Duodenal mucosa (tissue), 2 donors: ENCODE measurements around the gene CDK14.

Source experiments
- H3K27ac ChIP-seq: one replicate; pipeline ENCODE4 v1.7.0; 2013; ENCODE audit warnings: low read depth, low read length
- H3K27me3 ChIP-seq, 2 donors: one replicate each; pipeline ENCODE4 v1.7.0; 2013; ENCODE audit warnings: low read length in 2 of 2, control low read depth in 1 of 2; ENCODE audit not compliant: insufficient read depth in 2 of 2, control insufficient read depth in 1 of 2
- H3K36me3 ChIP-seq, 2 donors: one replicate each; pipeline ENCODE4 v1.7.0; 2013; ENCODE audit warnings: low read length in 2 of 2, control low read depth in 1 of 2; ENCODE audit not compliant: insufficient read depth in 2 of 2, control insufficient read depth in 1 of 2
- H3K4me1 ChIP-seq, 2 donors: one replicate each; pipeline ENCODE4 v1.7.0; 2013; ENCODE audit warnings: low read length in 2 of 2, control low read depth in 1 of 2; ENCODE audit not compliant: insufficient read depth in 2 of 2, control insufficient read depth in 1 of 2
- H3K4me3 ChIP-seq, 2 donors: one replicate each; pipeline ENCODE4 v1.7.0; 2013; ENCODE audit warnings: low read length in 2 of 2, low read depth in 1 of 2
- H3K9ac ChIP-seq, 2 donors: one replicate each; pipeline ENCODE4 v1.7.0; 2013; ENCODE audit warnings: low read length in 2 of 2, low read depth in 1 of 2
- H3K9me3 ChIP-seq, 2 donors: one replicate each; pipeline ENCODE4 v1.7.0; 2013; ENCODE audit warnings: low read length in 2 of 2, control low read depth in 1 of 2; ENCODE audit not compliant: control insufficient read depth in 1 of 2

The CDK14 gene

DNA sequence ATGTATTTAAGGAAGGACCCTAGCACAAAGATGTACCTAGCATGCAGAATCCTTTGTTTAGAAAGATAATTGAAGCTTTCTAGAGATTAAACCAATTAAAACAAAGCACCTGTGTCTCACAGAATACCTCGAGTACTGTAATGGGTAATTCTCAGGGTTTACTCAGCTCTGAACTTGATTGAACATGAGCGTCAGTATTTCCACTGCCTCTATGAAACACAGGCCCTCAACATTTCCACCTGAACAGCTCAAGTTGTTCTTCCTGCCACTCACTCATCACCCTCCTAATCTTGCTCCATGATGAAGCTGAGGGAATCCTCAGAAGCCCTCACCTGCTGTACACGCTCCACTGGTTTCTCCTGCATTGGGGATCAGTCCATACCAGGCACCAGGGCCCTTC lies 634.4 kb downstream of the CDK14 start:
- H3K27ac ChIP-seq = no peak overlapping the region
- no peaks in the 10 kb centered on the region for H3K36me3 ChIP-seq
- no peak overlapping the region for H3K4me3 ChIP-seq
- no peaks in the 10 kb centered on the region for H3K27me3 ChIP-seq
- no peaks in the 10 kb centered on the region for H3K9me3 ChIP-seq
- H3K4me1 ChIP-seq = no peaks in the 10 kb centered on the region
- no peak overlapping the region for H3K9ac ChIP-seq

DNA sequence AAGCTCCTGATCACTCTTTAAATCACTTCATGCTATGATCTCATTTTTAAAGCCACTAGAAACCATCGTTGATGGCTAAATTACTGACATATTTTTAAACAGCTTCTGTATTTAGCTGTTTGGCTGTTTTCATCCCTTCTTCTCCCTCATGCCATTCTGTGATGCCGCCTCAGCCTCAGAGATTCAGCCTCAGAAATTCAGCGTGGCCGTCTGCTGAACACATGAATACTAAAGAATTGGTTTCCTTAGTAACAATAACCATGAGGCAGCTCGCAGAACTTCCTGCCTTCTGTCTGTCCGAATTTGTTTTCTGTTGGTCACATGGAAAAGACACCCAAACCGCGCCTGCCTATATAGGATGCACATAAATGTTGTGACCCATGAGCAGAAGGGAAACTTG lies 637.1 kb downstream of the CDK14 start:
- no peak overlapping the region for H3K27ac ChIP-seq
- H3K27me3 ChIP-seq = no peaks in the 10 kb centered on the region
- no peaks in the 10 kb centered on the region for H3K36me3 ChIP-seq
- no peak overlapping the region for H3K4me3 ChIP-seq
- no peaks in the 10 kb centered on the region for H3K9me3 ChIP-seq
- no peak overlapping the region for H3K9ac ChIP-seq
- no peaks in the 10 kb centered on the region for H3K4me1 ChIP-seq

DNA sequence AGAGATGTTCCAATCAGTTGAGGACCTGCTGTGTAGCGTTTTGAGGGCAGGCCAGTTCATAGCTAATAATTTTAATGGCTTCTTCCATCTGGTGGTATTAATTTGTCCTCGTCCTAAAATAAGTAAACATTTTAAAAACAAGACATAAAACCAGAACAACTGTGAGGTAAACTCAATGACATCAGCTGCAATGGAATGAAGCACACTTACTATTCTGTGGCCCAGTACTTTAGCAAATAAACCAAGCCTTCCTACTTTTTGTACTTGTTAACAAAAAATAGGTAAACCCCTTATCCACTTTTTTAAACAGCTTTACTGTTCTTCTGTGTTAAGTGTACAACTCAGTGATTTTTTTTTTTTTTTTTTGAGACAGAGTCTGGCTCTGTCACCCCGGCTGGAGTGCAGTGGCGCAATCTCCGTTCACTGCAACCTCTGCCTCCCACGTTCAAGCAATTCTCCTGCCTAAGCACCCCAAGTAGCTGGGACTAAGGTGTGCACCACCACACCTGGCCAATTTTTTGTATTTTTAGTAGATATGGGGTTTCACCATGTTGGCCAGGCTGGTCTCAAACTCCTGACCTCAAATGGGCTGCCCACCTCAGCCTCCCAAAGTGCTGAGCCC lies 639.2 kb downstream of the CDK14 start:
- no peaks in the 10 kb centered on the region for H3K36me3 ChIP-seq
- no peak overlapping the region for H3K9ac ChIP-seq
- no peak overlapping the region for H3K27ac ChIP-seq
- no peaks in the 10 kb centered on the region for H3K9me3 ChIP-seq
- H3K4me1 ChIP-seq = peaks cover 5 to 10% of the 10 kb centered on the region in 2 donors
- H3K27me3 ChIP-seq = no peaks in the 10 kb centered on the region
- no peak overlapping the region for H3K4me3 ChIP-seq

- no peak overlapping the region for H3K27ac ChIP-seq
- H3K9me3 ChIP-seq = no peaks in the 10 kb centered on the region
- no peak overlapping the region for H3K9ac ChIP-seq
- H3K4me3 ChIP-seq = no peak overlapping the region
- H3K36me3 ChIP-seq = no peaks in the 10 kb centered on the region
- peaks cover 10 to 13% of the 10 kb centered on the region in 2 donors for H3K4me1 ChIP-seq
- H3K27me3 ChIP-seq = no peaks in the 10 kb centered on the region
Measured at GRCh38 chr7:91239171-91239604, 643.1 kb downstream of the CDK14 start.

DNA sequence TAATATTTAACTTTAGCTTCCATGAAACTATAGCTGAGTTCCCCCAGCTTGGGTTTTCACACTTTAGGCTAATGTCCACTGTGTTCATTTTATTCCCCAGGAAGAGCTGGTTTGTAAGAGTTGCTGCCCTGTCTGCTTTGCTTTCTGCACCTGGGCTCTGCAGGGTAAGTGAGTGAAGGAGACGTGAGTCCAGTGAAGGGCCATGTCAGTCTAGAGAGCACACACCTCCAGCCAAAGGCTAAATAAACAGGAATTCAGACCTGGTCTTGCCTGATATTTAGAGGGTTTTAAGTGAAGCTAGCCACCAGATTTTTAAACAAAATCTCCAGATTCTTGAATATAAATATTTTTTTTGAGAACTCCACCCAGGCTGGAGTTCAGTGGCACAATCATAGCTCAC lies 643.7 kb downstream of the CDK14 start:
- Histone ChIP-seq H3K4me3 (no peak overlapping the region), H3K9me3 (no peaks in the 10 kb centered on the region), H3K27ac (no peak overlapping the region), H3K9ac (no peak overlapping the region), H3K4me1 (peaks cover 10 to 13% of the 10 kb centered on the region in 2 donors), H3K27me3 (no peaks in the 10 kb centered on the region), H3K36me3 (no peaks in the 10 kb centered on the region)

GRCh38 chr7:91240376-91240941 lies 644.3 kb downstream of the CDK14 start:
- Histone ChIP-seq H3K9ac (no peak overlapping the region), H3K4me1 (peaks cover 10 to 13% of the 10 kb centered on the region in 2 donors), H3K27ac (no peak overlapping the region), H3K27me3 (no peaks in the 10 kb centered on the region), H3K36me3 (no peaks in the 10 kb centered on the region), H3K9me3 (no peaks in the 10 kb centered on the region), H3K4me3 (no peak overlapping the region)

GRCh38 chr7:91242097-91242844 lies 646.1 kb downstream of the CDK14 start:
- Histone ChIP-seq H3K27me3 (no peaks in the 10 kb centered on the region), H3K4me1 (peaks cover 10 to 13% of the 10 kb centered on the region in 2 donors), H3K36me3 (no peaks in the 10 kb centered on the region), H3K4me3 (no peak overlapping the region), H3K27ac (no peak overlapping the region), H3K9me3 (no peaks in the 10 kb centered on the region), H3K9ac (no peak overlapping the region)

GRCh38 chr7:91243591-91244301 lies 647.6 kb downstream of the CDK14 start:
- H3K9me3 ChIP-seq = no peaks in the 10 kb centered on the region
- H3K27ac ChIP-seq = no peak overlapping the region
- no peaks in the 10 kb centered on the region for H3K36me3 ChIP-seq
- H3K4me3 ChIP-seq = no peak overlapping the region
- H3K4me1 ChIP-seq = peaks cover 10 to 13% of the 10 kb centered on the region in 2 donors
- no peak overlapping the region for H3K9ac ChIP-seq
- H3K27me3 ChIP-seq = no peaks in the 10 kb centered on the region

- no peaks in the 10 kb centered on the region for H3K36me3 ChIP-seq
- no peaks in the 10 kb centered on the region for H3K27me3 ChIP-seq
- no peak overlapping the region for H3K27ac ChIP-seq
- H3K4me3 ChIP-seq = no peak overlapping the region
- no peaks in the 10 kb centered on the region for H3K9me3 ChIP-seq
- H3K4me1 ChIP-seq = no peaks in the 10 kb centered on the region
- no peak overlapping the region for H3K9ac ChIP-seq
Measured at GRCh38 chr7:91247500-91247899, 651.4 kb downstream of the CDK14 start.

GRCh38 chr7:91248996-91249395 lies 652.9 kb downstream of the CDK14 start:
- no peak overlapping the region for H3K4me3 ChIP-seq
- no peaks in the 10 kb centered on the region for H3K4me1 ChIP-seq
- H3K27me3 ChIP-seq = no peaks in the 10 kb centered on the region
- no peak overlapping the region for H3K9ac ChIP-seq
- no peaks in the 10 kb centered on the region for H3K36me3 ChIP-seq
- H3K9me3 ChIP-seq = no peaks in the 10 kb centered on the region
- no peak overlapping the region for H3K27ac ChIP-seq
